ENCODE data around the gene MSI2. TPM values are rescaled to one million over a fixed set of nuclear protein-coding genes. Genes with fewer than 3 reads are reported as not detected.

Gene MSI2
- total RNA-seq, 1 donor from 2014 or later: 21.1 TPM

- DNase-seq (ENCODE audit: low read depth) (no peak), FAIRE-seq (no peak)
- H3K36me3 ChIP-seq (ENCODE audit: control insufficient read depth, insufficient read depth, low read length): peaks cover 5% of the 10 kb centered on the region
- TF ChIP-seq CTCF (IDR thresholded peaks at IDR 0.05; ENCODE audit: insufficient read depth, low read length, severe bottlenecking): no peak
- H3K27me3 ChIP-seq (ENCODE audit: control insufficient read depth, insufficient read depth, low read length): no peaks in the 10 kb centered on the region
- no peak overlapping the region for H3K4me3 ChIP-seq (ENCODE audit: low read depth, low read length)
Observed at GRCh38 chr17:57266902-57267311, 10.6 kb downstream of the MSI2 start.

- DNase-seq (ENCODE audit: low read depth) (no peak), FAIRE-seq (no peak)
- peaks cover 4% of the 10 kb centered on the region for H3K36me3 ChIP-seq (ENCODE audit: control insufficient read depth, insufficient read depth, low read length)
- no peak overlapping the region for H3K4me3 ChIP-seq (ENCODE audit: low read depth, low read length)
- no peak for TF ChIP-seq CTCF (IDR thresholded peaks at IDR 0.05; ENCODE audit: insufficient read depth, low read length, severe bottlenecking)
- no peaks in the 10 kb centered on the region for H3K27me3 ChIP-seq (ENCODE audit: control insufficient read depth, insufficient read depth, low read length)
Observed at GRCh38 chr17:57268181-57268580, 11.9 kb downstream of the MSI2 start.

- FAIRE-seq (no peak), DNase-seq (ENCODE audit: low read depth) (no peak)
- no peak for TF ChIP-seq CTCF (IDR thresholded peaks at IDR 0.05; ENCODE audit: insufficient read depth, low read length, severe bottlenecking)
- no peaks in the 10 kb centered on the region for H3K27me3 ChIP-seq (ENCODE audit: control insufficient read depth, insufficient read depth, low read length)
- no peak overlapping the region for H3K4me3 ChIP-seq (ENCODE audit: low read depth, low read length)
- peaks cover 4% of the 10 kb centered on the region for H3K36me3 ChIP-seq (ENCODE audit: control insufficient read depth, insufficient read depth, low read length)
Observed at GRCh38 chr17:57269052-57269451, 12.7 kb downstream of the MSI2 start.

- Histone ChIP-seq H3K27me3 (ENCODE audit: control insufficient read depth, insufficient read depth, low read length) (no peaks in the 10 kb centered on the region), H3K4me3 (ENCODE audit: low read depth, low read length) (no peak overlapping the region), H3K36me3 (ENCODE audit: control insufficient read depth, insufficient read depth, low read length) (peaks cover 4% of the 10 kb centered on the region)
- no peak for TF ChIP-seq CTCF (IDR thresholded peaks at IDR 0.05; ENCODE audit: insufficient read depth, low read length, severe bottlenecking)
- FAIRE-seq: no peak
- DNase-seq (ENCODE audit: low read depth): no peak
Observed at GRCh38 chr17:57269598-57270255, 13.4 kb downstream of the MSI2 start.

GRCh38 chr17:57270801-57271245, 14.5 kb downstream of the MSI2 start:
- DNase-seq (ENCODE audit: low read depth) (no peak), FAIRE-seq (no peak)
- H3K4me3 ChIP-seq (ENCODE audit: low read depth, low read length): no peak overlapping the region
- H3K36me3 ChIP-seq (ENCODE audit: control insufficient read depth, insufficient read depth, low read length): peaks cover 4% of the 10 kb centered on the region
- no peak for TF ChIP-seq CTCF (IDR thresholded peaks at IDR 0.05; ENCODE audit: insufficient read depth, low read length, severe bottlenecking)
- no peaks in the 10 kb centered on the region for H3K27me3 ChIP-seq (ENCODE audit: control insufficient read depth, insufficient read depth, low read length)

GRCh38 chr17:57271821-57272220, 15.5 kb downstream of the MSI2 start:
- no peak for DNase-seq (ENCODE audit: low read depth)
- TF ChIP-seq CTCF (IDR thresholded peaks at IDR 0.05; ENCODE audit: insufficient read depth, low read length, severe bottlenecking): no peak
- Histone ChIP-seq H3K27me3 (ENCODE audit: control insufficient read depth, insufficient read depth, low read length) (no peaks in the 10 kb centered on the region), H3K4me3 (ENCODE audit: low read depth, low read length) (no peak overlapping the region), H3K36me3 (ENCODE audit: control insufficient read depth, insufficient read depth, low read length) (peaks cover 3% of the 10 kb centered on the region)
- FAIRE-seq: no peak

Data from bronchial epithelial cell (primary cell).